Neuron (in vitro differentiated cells): ENCODE data around the gene EFNA2.
"Not testable (repeated sequence)": the region's sequence is repeated elsewhere in the genome, so short reads cannot be mapped to it uniquely, and the experiment has no call there.

Source experiments
- H2AFZ ChIP-seq: one replicate; pipeline ENCODE4 v1.6.1; 2013; ENCODE audit warnings: low read depth, mild to moderate bottlenecking, inconsistent platforms, low read length, moderate library complexity
- H3K27me3 ChIP-seq: one replicate; pipeline ENCODE4 v1.6.1; 2013; ENCODE audit warnings: low read length; ENCODE audit not compliant: insufficient read depth
- H3K36me3 ChIP-seq: one replicate; pipeline ENCODE4 v1.6.1; 2013; ENCODE audit warnings: low read length; ENCODE audit not compliant: insufficient read depth
- H3K4me1 ChIP-seq: one replicate; pipeline ENCODE4 v1.6.1; 2013; ENCODE audit warnings: low read length; ENCODE audit not compliant: insufficient read depth
- H3K4me3 ChIP-seq: 2 replicates; pipeline ENCODE4 v1.5.1; 2013; ENCODE audit warnings: mild to moderate bottlenecking, low read length, moderate library complexity
- H3K9me3 ChIP-seq: one replicate; pipeline ENCODE4 v1.6.1; 2013; ENCODE audit warnings: low read length

EFNA2 gene

GRCh38 chr19:1244693-1245451 lies 40.8 kb upstream of the EFNA2 start:
- H3K27me3 ChIP-seq, result no peaks in the 10 kb centered on the region
- no peak overlapping the region for H2AFZ ChIP-seq
- peaks cover 30% of the 10 kb centered on the region for H3K4me1 ChIP-seq
- no peaks in the 10 kb centered on the region for H3K36me3 ChIP-seq
- no peaks in the 10 kb centered on the region for H3K9me3 ChIP-seq
- H3K4me3 ChIP-seq, result no peak overlapping the region

- Histone ChIP-seq H3K4me1 (peaks cover 28% of the 10 kb centered on the region), H2AFZ (no peak overlapping the region), H3K4me3 (no peak overlapping the region), H3K36me3 (no peaks in the 10 kb centered on the region), H3K9me3 (no peaks in the 10 kb centered on the region), H3K27me3 (no peaks in the 10 kb centered on the region)
These were observed 40.0 kb upstream of the EFNA2 start for GRCh38 chr19:1245494-1246264.

GRCh38 chr19:1246265-1247087 lies 39.2 kb upstream of the EFNA2 start:
- H3K9me3 ChIP-seq, H3K27me3 ChIP-seq, H2AFZ ChIP-seq, H3K36me3 ChIP-seq, H3K4me3 ChIP-seq: not testable (repeated sequence)
- peaks cover 21% of the 10 kb centered on the region for H3K4me1 ChIP-seq

DNA sequence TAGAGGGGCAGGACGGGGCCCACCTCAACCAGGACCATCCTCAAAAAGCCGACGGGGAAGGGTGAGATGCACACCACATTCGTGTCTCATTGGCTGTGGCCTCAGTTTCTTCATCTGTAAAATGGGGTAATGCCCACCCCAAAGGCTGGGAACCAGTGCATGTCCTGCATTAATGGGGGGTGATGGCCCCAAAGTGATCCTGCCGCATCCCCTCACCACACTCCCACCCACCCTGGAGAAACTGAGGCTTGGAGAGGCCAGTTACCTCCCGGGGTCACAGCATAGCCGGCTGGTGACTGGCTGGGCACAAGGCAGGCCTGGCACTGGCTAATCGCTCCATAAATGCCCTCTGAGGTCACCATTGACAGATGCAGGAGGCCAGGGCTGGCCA lies 37.9 kb upstream of the EFNA2 start:
- H3K36me3 ChIP-seq, result peaks cover 16% of the 10 kb centered on the region
- H3K4me1 ChIP-seq, result peaks cover 23% of the 10 kb centered on the region
- no peaks in the 10 kb centered on the region for H3K27me3 ChIP-seq
- H3K4me3 ChIP-seq, result peak overlapping the region; percentile 75
- no peak overlapping the region for H2AFZ ChIP-seq
- H3K9me3 ChIP-seq, result no peaks in the 10 kb centered on the region

GRCh38 chr19:1248139-1248785 lies 37.4 kb upstream of the EFNA2 start, which contains the start of gene MIDN:
TSS of gene MIDN (plus strand) at chr19:1248583. CDS start at chr19:1250297, 1,714 bp downstream.
- H3K27me3 ChIP-seq, result no peaks in the 10 kb centered on the region
- H3K36me3 ChIP-seq, result peaks cover 16% of the 10 kb centered on the region

DNA sequence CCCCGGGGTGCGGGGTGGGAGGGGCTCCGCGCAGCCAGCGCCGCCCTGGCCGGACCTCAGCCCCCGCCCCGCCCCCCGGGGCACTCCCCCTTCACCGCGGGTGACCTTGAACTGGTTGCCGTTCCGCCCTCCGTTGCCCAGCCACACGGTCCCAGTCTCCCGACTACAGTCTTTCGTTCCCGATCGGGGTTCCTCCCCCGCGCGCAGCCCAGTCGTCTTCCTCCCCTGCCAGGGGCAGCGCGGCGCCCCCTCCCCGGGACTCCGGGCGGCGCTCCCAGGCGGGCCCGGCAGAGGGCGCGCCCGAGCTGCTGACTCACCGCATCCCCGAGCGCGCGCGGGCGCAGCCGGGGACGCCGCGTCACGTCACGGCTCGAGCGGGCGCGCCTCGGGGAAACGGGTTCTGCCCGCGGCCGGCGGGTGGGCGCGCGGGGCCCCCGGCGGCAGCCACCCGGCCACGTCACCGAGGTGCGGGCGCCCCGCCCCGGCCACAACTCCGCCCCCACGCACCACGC lies 36.8 kb upstream of the EFNA2 start:
- Histone ChIP-seq H2AFZ (no peak overlapping the region), H3K4me3 (peak overlapping the region; percentile 75), H3K36me3 (peaks cover 21% of the 10 kb centered on the region), H3K27me3 (no peaks in the 10 kb centered on the region), H3K4me1 (peaks cover 34% of the 10 kb centered on the region), H3K9me3 (no peaks in the 10 kb centered on the region)

More at GRCh38 chr19:1248139-1248785, 37.4 kb upstream of the EFNA2 start, which contains the start of gene MIDN:
- Histone ChIP-seq H3K4me3 (peak within 1 kb of the TSS; percentile 75), H2AFZ (no peak within 1 kb of the TSS), H3K9me3 (no peaks in the 10 kb centered on the region), H3K4me1 (peaks cover 28% of the 10 kb centered on the region)

GRCh38 chr19:1249298-1249989 lies 36.2 kb upstream of the EFNA2 start:
- peaks cover 34% of the 10 kb centered on the region for H3K4me1 ChIP-seq
- no peaks in the 10 kb centered on the region for H3K9me3 ChIP-seq
- H3K27me3 ChIP-seq, result no peaks in the 10 kb centered on the region
- H2AFZ ChIP-seq, result no peak overlapping the region
- peaks cover 27% of the 10 kb centered on the region for H3K36me3 ChIP-seq
- H3K4me3 ChIP-seq, result peak overlapping the region; percentile 90

GRCh38 chr19:1249990-1250436 lies 35.7 kb upstream of the EFNA2 start:
- peaks cover 29% of the 10 kb centered on the region for H3K4me1 ChIP-seq
- peak overlapping the region; percentile 90 for H3K4me3 ChIP-seq
- H2AFZ ChIP-seq, result no peak overlapping the region
- no peaks in the 10 kb centered on the region for H3K27me3 ChIP-seq
- no peaks in the 10 kb centered on the region for H3K9me3 ChIP-seq
- peaks cover 33% of the 10 kb centered on the region for H3K36me3 ChIP-seq

- Histone ChIP-seq H3K27me3 (no peaks in the 10 kb centered on the region), H3K4me1 (peaks cover 35% of the 10 kb centered on the region), H2AFZ (no peak overlapping the region), H3K4me3 (peak overlapping the region; percentile 90), H3K9me3 (no peaks in the 10 kb centered on the region), H3K36me3 (peaks cover 39% of the 10 kb centered on the region)
These were observed 35.0 kb upstream of the EFNA2 start for GRCh38 chr19:1250437-1251260.

DNA sequence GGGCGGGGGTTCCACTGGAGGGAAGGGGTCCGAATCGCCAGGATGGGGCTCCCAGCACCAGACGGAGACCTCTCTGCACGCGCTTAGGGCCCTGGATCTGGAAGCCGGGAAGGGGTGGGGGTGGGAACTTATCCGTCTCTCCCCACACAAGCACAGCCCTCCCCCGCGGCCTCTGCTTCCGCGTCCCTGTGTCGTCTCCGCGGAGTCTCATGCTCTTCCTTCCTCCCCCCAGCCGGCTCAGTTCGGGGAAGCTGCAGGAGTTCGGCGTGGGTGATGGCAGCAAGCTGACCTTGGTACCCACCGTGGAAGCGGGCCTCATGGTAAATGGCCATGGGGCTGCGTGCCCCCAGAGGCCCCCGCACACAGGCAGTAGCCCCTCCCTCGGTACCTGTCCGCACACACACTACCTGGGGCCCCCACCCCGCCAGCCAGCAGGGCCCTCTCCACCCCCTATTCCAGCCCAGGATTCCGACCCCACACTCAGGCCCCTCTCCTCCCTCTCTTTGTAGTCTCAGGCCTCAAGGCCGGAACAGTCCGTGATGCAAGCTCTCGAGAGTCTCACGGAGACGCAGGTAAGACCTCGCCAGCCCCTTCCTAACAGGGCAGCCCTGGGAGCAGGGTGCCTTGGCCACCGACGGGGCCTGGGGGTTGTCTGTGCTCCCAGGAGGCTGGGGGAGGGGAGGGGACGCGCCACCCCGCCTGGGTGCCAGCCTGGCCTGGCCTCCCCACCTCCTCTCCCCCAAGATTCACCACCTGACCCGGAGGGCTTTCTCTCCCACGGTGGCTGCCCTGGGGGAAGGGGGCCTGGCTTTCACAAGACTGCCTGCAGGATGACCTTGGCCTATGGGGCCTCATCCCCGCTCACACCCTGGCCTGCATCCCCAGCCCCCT lies 34.1 kb upstream of the EFNA2 start:
- Histone ChIP-seq H2AFZ (no peak overlapping the region), H3K4me3 (peak overlapping the region; percentile 90), H3K27me3 (no peaks in the 10 kb centered on the region), H3K9me3 (no peaks in the 10 kb centered on the region), H3K36me3 (peaks cover 47% of the 10 kb centered on the region), H3K4me1 (peaks cover 32% of the 10 kb centered on the region)
